H9 (cell line): ENCODE data around the gene HEXD. TPM values are rescaled to one million over a fixed set of nuclear protein-coding genes. Genes with fewer than 3 reads are reported as not detected.

Experiments used
- DNase-seq: peaks from one replicate; pipeline ENCODE4 v3.0.0-alpha.2; 2017
- H2AFZ ChIP-seq: one replicate; pipeline ENCODE4 v1.6.1; 2013; ENCODE audit warnings: mild to moderate bottlenecking, low read length, control low read depth, moderate library complexity
- H2AK5ac ChIP-seq: 2 replicates; pipeline ENCODE4 v1.6.1; 2013; ENCODE audit warnings: low read length, control low read depth, mixed read lengths; ENCODE audit not compliant: insufficient read length
- H2BK120ac ChIP-seq: one replicate; pipeline ENCODE4 v1.6.1; 2013; ENCODE audit warnings: low read depth, mild to moderate bottlenecking, low read length, control low read depth, inconsistent platforms; ENCODE audit not compliant: poor library complexity, severe bottlenecking
- H2BK12ac ChIP-seq: 2 replicates; pipeline ENCODE4 v1.6.1; 2013; ENCODE audit warnings: low read length, control low read depth, mixed read lengths, low read depth; ENCODE audit not compliant: insufficient read length
- H2BK15ac ChIP-seq: 2 replicates; pipeline ENCODE4 v1.6.1; 2013; ENCODE audit warnings: low read depth, low read length, control low read depth
- H2BK20ac ChIP-seq: one replicate; pipeline ENCODE4 v1.6.1; 2013; ENCODE audit warnings: low read depth, mild to moderate bottlenecking, low read length, control low read depth, inconsistent platforms; ENCODE audit not compliant: poor library complexity, severe bottlenecking
- H2BK5ac ChIP-seq: 2 replicates; pipeline ENCODE4 v1.6.1; 2013; ENCODE audit warnings: low read length, control low read depth, mixed read lengths; ENCODE audit not compliant: insufficient read length
- H3K14ac ChIP-seq: 2 replicates; pipeline ENCODE4 v1.6.1; 2013; ENCODE audit warnings: low read length, control low read depth; ENCODE audit not compliant: insufficient read depth
- H3K18ac ChIP-seq: 2 replicates; pipeline ENCODE4 v1.6.1; 2013; ENCODE audit warnings: low read depth, mild to moderate bottlenecking, mixed read lengths, low read length, control low read depth; ENCODE audit not compliant: insufficient read length
- H3K23ac ChIP-seq: 2 replicates; pipeline ENCODE4 v1.6.1; 2013; ENCODE audit warnings: low read length, control low read depth, mixed read lengths, low read depth; ENCODE audit not compliant: insufficient read length
- H3K23me2 ChIP-seq: 2 replicates; pipeline ENCODE4 v1.6.1; 2013; ENCODE audit warnings: low read depth, mild to moderate bottlenecking, mixed read lengths, low read length, control low read depth; ENCODE audit not compliant: insufficient read length, poor library complexity, severe bottlenecking
- H3K27ac ChIP-seq: 2 replicates; pipeline ENCODE4 v1.5.1; 2013; ENCODE audit warnings: low read length, control low read depth, mixed read lengths, low read depth; ENCODE audit not compliant: insufficient read length
- H3K27me3 ChIP-seq: 2 replicates; pipeline ENCODE4 v1.6.1; 2013; ENCODE audit warnings: low read length, control low read depth, inconsistent platforms; ENCODE audit not compliant: insufficient read depth
- H3K4ac ChIP-seq: 2 replicates; pipeline ENCODE4 v1.6.1; 2013; ENCODE audit warnings: low read depth, mild to moderate bottlenecking, control low read depth, inconsistent platforms, low read length, moderate library complexity
- H3K4me1 ChIP-seq: 2 replicates; pipeline ENCODE4 v1.6.1; 2013; ENCODE audit warnings: low read length, control low read depth, inconsistent platforms; ENCODE audit not compliant: insufficient read depth
- H3K4me2 ChIP-seq: 2 replicates; pipeline ENCODE4 v1.6.1; 2013; ENCODE audit warnings: low read length, control low read depth, mixed read lengths; ENCODE audit not compliant: insufficient read length, insufficient read depth
- H3K56ac ChIP-seq: 2 replicates; pipeline ENCODE4 v1.6.1; 2013; ENCODE audit warnings: low read depth, mild to moderate bottlenecking, mixed read lengths, low read length, control low read depth; ENCODE audit not compliant: insufficient read length
- H3K79me1 ChIP-seq: 2 replicates; pipeline ENCODE4 v1.6.1; 2013; ENCODE audit warnings: low read depth, mild to moderate bottlenecking, moderate library complexity, low read length, control low read depth, inconsistent platforms; ENCODE audit not compliant: insufficient read depth, poor library complexity, severe bottlenecking
- H3K79me2 ChIP-seq: 2 replicates; pipeline ENCODE4 v1.6.1; 2013; ENCODE audit warnings: low read length, control low read depth, inconsistent platforms; ENCODE audit not compliant: insufficient read depth
- H3K9ac ChIP-seq: 2 replicates; pipeline ENCODE4 v1.6.1; 2013; ENCODE audit warnings: low read length, control low read depth, mixed read lengths; ENCODE audit not compliant: insufficient read length; ENCODE audit errors: extremely low read depth
- H3K9me3 ChIP-seq: one replicate; pipeline ENCODE4 v1.6.1; 2013; ENCODE audit warnings: low read depth, low read length, inconsistent platforms; ENCODE audit not compliant: control insufficient read depth
- H3T11ph ChIP-seq: one replicate; pipeline ENCODE4 v1.6.1; 2013; ENCODE audit warnings: mild to moderate bottlenecking, low read length, control low read depth, inconsistent platforms
- H4K20me1 ChIP-seq: one replicate; pipeline ENCODE4 v1.6.1; 2013; ENCODE audit not compliant: control insufficient read depth, insufficient read length, insufficient read depth
- H4K5ac ChIP-seq: 2 replicates; pipeline ENCODE4 v1.6.1; 2013; ENCODE audit warnings: low read depth, mild to moderate bottlenecking, mixed read lengths, low read length, control low read depth; ENCODE audit not compliant: insufficient read length
- H4K8ac ChIP-seq: replicated peaks from 2 replicates; pipeline ENCODE4 v1.6.1; 2013; ENCODE audit warnings: low read length, control low read depth, mixed read lengths, low read depth; ENCODE audit not compliant: insufficient read length
- H4K91ac ChIP-seq: 2 replicates; pipeline ENCODE4 v1.6.1; 2013; ENCODE audit warnings: low read depth, mild to moderate bottlenecking, moderate library complexity, mixed read lengths, low read length, control low read depth; ENCODE audit not compliant: insufficient read length
- H3K27ac Mint-ChIP-seq, 3 experiments: 2 replicates in 2 of 3; 3 replicates in 1 of 3; pipeline ENCODE4 v1.8.0; 2020 to 2021; ENCODE audit warnings: mixed read lengths in 3 of 3, mild to moderate bottlenecking in 1 of 3, moderate library complexity in 1 of 3
- H3K27me3 Mint-ChIP-seq: 2 replicates; pipeline ENCODE4 v1.8.0; 2021; ENCODE audit warnings: low read depth, mild to moderate bottlenecking, moderate library complexity, mixed read lengths
- H3K36me3 Mint-ChIP-seq, 3 experiments: 2 replicates in 2 of 3; 3 replicates in 1 of 3; pipeline ENCODE4 v1.8.0; 2020 to 2021; ENCODE audit warnings: low read depth in 3 of 3, mixed read lengths in 3 of 3; ENCODE audit not compliant: insufficient read depth in 1 of 3
- H3K4me1 Mint-ChIP-seq, 2 experiments: 2 replicates each; pipeline ENCODE4 v1.8.0; 2020; ENCODE audit warnings: mixed read lengths in 2 of 2
- H3K4me3 Mint-ChIP-seq, 2 experiments: 2 replicates in 1 of 2; 3 replicates in 1 of 2; pipeline ENCODE4 v1.8.0; 2020 to 2021; ENCODE audit warnings: mild to moderate bottlenecking in 2 of 2, mixed read lengths in 2 of 2, moderate library complexity in 1 of 2
- H3K9me3 Mint-ChIP-seq, 2 experiments: 2 replicates in 1 of 2; 3 replicates in 1 of 2; pipeline ENCODE4 v1.8.0; 2020; ENCODE audit warnings: mild to moderate bottlenecking in 2 of 2, mixed read lengths in 2 of 2, moderate library complexity in 1 of 2
- WGBS: extraction: QIAGEN DNeasy Blood & Tissue Kit; methylation state at CpG from one replicate; pipeline ENCODE4 v1.1.7; 2013; ENCODE audit warnings: missing lambda C conversion rate, low lambda C conversion rate, mixed read lengths; ENCODE audit not compliant: insufficient read length; ENCODE audit errors: extremely low coverage; 5-methylcytosine and 5-hydroxymethylcytosine counted together
- total RNA-seq: library from RNA; stranded (reverse); gene quantifications from 2 replicates; pipeline ENCODE4 v1.2.1, GENCODE V29; 2021
- TF ChIP-seq, protein P1 (sequence below): fragments of 200-600 bp; sonication (generic); conservative IDR thresholded peaks from 3 replicates; pipeline ENCODE4 v1.8.0; 2021; ENCODE audit warnings: antibody characterized with exemption, mild to moderate bottlenecking

Gene HEXD
- total RNA-seq, 1 experiment from 2014 or later = 23.2 TPM

DNA sequence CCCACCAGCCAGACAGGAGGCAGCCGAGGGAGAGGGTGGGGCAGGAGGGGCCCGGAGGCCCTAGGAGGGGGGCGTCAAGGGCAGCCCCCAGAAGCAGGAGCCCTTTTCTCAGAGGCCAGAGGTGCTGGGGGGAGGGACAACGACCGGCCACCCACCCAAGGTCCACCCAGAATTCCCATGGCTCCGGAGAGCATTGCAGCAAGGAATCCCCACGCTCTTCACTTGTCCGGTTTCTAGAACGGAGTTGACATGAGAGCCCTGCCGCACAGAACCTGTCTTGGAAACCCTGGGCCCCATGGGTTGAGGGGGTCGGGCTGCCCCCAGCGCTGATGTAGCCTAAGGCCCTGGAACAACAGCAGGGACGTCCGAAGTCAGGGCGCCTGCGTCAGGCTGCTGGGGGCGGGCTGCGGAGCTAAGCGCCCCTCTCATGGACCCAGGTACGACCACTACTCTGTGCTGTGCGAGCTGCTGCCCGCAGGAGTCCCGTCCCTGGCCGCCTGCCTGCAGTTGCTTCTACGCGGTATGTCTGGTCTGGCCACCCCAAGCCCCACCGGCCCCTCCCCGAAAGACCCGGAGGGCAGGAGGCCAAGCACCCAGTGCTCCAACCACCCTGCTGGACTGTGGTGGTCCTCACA, 21.2 kb downstream of the HEXD start:
- no peak overlapping the region for H4K5ac ChIP-seq
- H3K79me2 ChIP-seq = no peaks in the 10 kb centered on the region
- no peak overlapping the region for H4K8ac ChIP-seq
- WGBS = no CpG with 5 or more reads among the region's 29 CpGs
- no peak overlapping the region for H2BK5ac ChIP-seq
- H4K20me1 ChIP-seq = no peaks in the 10 kb centered on the region
- H2BK120ac ChIP-seq = no peak overlapping the region
- no peak overlapping the region for H3K27ac ChIP-seq
- no peak overlapping the region for H3K9ac ChIP-seq
- no peaks in the 10 kb centered on the region for H3K27me3 ChIP-seq
- no peak overlapping the region for H4K91ac ChIP-seq
- H3T11ph ChIP-seq = no peak overlapping the region
- H3K9me3 Mint-ChIP-seq = no peaks in the 10 kb centered on the region; a peak in 1 of 5 replicates
- no peak overlapping the region for H2BK12ac ChIP-seq
- H3K9me3 ChIP-seq = no peaks in the 10 kb centered on the region
- H3K4ac ChIP-seq = no peak overlapping the region
- no peak overlapping the region for H3K27ac Mint-ChIP-seq
- H3K4me1 ChIP-seq = no peaks in the 10 kb centered on the region; the same call in 1 of the 2 replicates
- no peak overlapping the region for H3K23ac ChIP-seq
- H2BK20ac ChIP-seq = no peak overlapping the region
- TF ChIP-seq, protein P1, sequence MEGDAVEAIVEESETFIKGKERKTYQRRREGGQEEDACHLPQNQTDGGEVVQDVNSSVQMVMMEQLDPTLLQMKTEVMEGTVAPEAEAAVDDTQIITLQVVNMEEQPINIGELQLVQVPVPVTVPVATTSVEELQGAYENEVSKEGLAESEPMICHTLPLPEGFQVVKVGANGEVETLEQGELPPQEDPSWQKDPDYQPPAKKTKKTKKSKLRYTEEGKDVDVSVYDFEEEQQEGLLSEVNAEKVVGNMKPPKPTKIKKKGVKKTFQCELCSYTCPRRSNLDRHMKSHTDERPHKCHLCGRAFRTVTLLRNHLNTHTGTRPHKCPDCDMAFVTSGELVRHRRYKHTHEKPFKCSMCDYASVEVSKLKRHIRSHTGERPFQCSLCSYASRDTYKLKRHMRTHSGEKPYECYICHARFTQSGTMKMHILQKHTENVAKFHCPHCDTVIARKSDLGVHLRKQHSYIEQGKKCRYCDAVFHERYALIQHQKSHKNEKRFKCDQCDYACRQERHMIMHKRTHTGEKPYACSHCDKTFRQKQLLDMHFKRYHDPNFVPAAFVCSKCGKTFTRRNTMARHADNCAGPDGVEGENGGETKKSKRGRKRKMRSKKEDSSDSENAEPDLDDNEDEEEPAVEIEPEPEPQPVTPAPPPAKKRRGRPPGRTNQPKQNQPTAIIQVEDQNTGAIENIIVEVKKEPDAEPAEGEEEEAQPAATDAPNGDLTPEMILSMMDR = no peak
- H2AK5ac ChIP-seq = no peak overlapping the region
- no peak for DNase-seq
- H3K4me3 Mint-ChIP-seq = no peak overlapping the region
- no peak overlapping the region; the same call in 1 of the 2 replicates for H2BK15ac ChIP-seq
- H3K79me1 ChIP-seq = no peaks in the 10 kb centered on the region
- H3K27me3 Mint-ChIP-seq = no peaks in the 10 kb centered on the region; the same call in 1 of the 2 replicates
- H2AFZ ChIP-seq = no peak overlapping the region
- H3K4me1 Mint-ChIP-seq = peaks cover 9 to 23% of the 10 kb centered on the region in 2 experiments
- H3K56ac ChIP-seq = no peak overlapping the region
- peaks cover 4 to 19% (median 14%) of the 10 kb centered on the region in 3 experiments; a peak in 6 of 7 replicates for H3K36me3 Mint-ChIP-seq
- no peaks in the 10 kb centered on the region for H3K23me2 ChIP-seq
- H3K14ac ChIP-seq = no peak overlapping the region
- no peak overlapping the region for H3K18ac ChIP-seq
- no peak overlapping the region for H3K4me2 ChIP-seq
